GM21717 (cell line): ENCODE results near the gene SLC36A1.

Experiments
- ATAC-seq: cut with Tn5 transposase; IDR thresholded peaks from one replicate; pipeline ENCODE4 v1.9.1; 2021; ENCODE audit warnings: mild to moderate bottlenecking, moderate library complexity; ENCODE audit not compliant: unreplicated experiment

Gene SLC36A1

GRCh38 chr5:151528996-151529395, 81.6 kb downstream of the SLC36A1 start:
- no peak for ATAC-seq

GRCh38 chr5:151531581-151531980, 84.2 kb downstream of the SLC36A1 start:
- no peak for ATAC-seq

GRCh38 chr5:151532416-151532815, 85.0 kb downstream of the SLC36A1 start:
- ATAC-seq = no peak

- no peak for ATAC-seq
Measured at GRCh38 chr5:151534350-151534749, 86.9 kb downstream of the SLC36A1 start.

GRCh38 chr5:151537044-151537443, 89.6 kb downstream of the SLC36A1 start:
- no peak for ATAC-seq

- ATAC-seq = no peak
Measured at GRCh38 chr5:151541571-151541970, 94.2 kb downstream of the SLC36A1 start.
